Upper lobe of left lung (tissue), 6 donors: ENCODE results near the gene CATSPERZ. TPM values are rescaled to one million over a fixed set of nuclear protein-coding genes. Genes with fewer than 3 reads are reported as not detected.

Source experiments
- ATAC-seq, 2 donors: fragments of 200-7000 bp; cut with Tn5 transposase; one replicate each; pipeline ENCODE4 v1.9.1; 2022; ENCODE audit warnings: mild to moderate bottlenecking in 2 of 2, moderate library complexity in 2 of 2; ENCODE audit not compliant: low FRiP score in 2 of 2
- DNase-seq, 2 donors: peaks; one replicate each; pipeline ENCODE4 v3.0.0-alpha.2; 2019 to 2020
- H3K27ac ChIP-seq, 4 donors: fragments of 200-600 bp; sonication (generic); one replicate each; pipeline ENCODE4 v1.5.1; 2016 to 2019
- H3K27me3 ChIP-seq, 4 donors: fragments of 200-600 bp; sonication (generic); one replicate each; pipeline ENCODE4 v1.5.1; 2017 to 2019
- H3K36me3 ChIP-seq, 4 donors: fragments of 200-600 bp; sonication (generic); one replicate each; pipeline ENCODE4 v1.5.1; 2016 to 2019
- H3K4me1 ChIP-seq, 4 donors: fragments of 200-600 bp; sonication (generic); one replicate each; pipeline ENCODE4 v1.5.1; 2018 to 2019
- H3K4me3 ChIP-seq, 4 donors: fragments of 200-600 bp; sonication (generic); one replicate each; pipeline ENCODE4 v1.5.1; 2017 to 2019; ENCODE audit warnings: mild to moderate bottlenecking in 2 of 4, moderate library complexity in 1 of 4
- H3K9me3 ChIP-seq, 4 donors: fragments of 200-600 bp; sonication (generic); one replicate each; pipeline ENCODE4 v1.5.1; 2018 to 2019
- CTCF ChIP-seq, 6 experiments: fragments of 450-650 bp in 4 of 6; fragments of 200-600 bp in 2 of 6; sonication (generic) in 2 of 6; IDR thresholded peaks; one replicate each; pipeline ENCODE4 v1.5.1; 2016 to 2019; ENCODE audit warnings: antibody characterized with exemption in 6 of 6
- EP300 ChIP-seq, 4 donors: sonication (generic); formaldehyde crosslinking; IDR thresholded peaks; one replicate each; pipeline ENCODE4 v1.5.1; 2017; ENCODE audit warnings: antibody characterized with exemption in 4 of 4, control low read depth in 2 of 4
- POLR2A ChIP-seq, 4 donors: fragments of 450-650 bp; IDR thresholded peaks; one replicate each; pipeline ENCODE4 v1.5.1; 2016 to 2017; ENCODE audit warnings: antibody characterized with exemption in 4 of 4, mild to moderate bottlenecking in 2 of 4
- POLR2AphosphoS5 ChIP-seq, 2 donors: sonication (generic); formaldehyde crosslinking; IDR thresholded peaks; one replicate each; pipeline ENCODE4 v1.5.1; 2017; ENCODE audit warnings: antibody characterized with exemption in 2 of 2
- WGBS, 2 donors: methylation state at CpG; one replicate each; pipeline ENCODE4 v1.1.5; 2017 to 2018; 5-methylcytosine and 5-hydroxymethylcytosine counted together
- total RNA-seq, 6 donors: library from RNA; depleted of rRNA in 4 of 6; stranded (reverse); fragments of >200 nt in 4 of 6; gene quantifications; one replicate each; pipeline versions ENCODE4 v1.1.0 to v1.2.1, GENCODE V29; 2016 to 2021
- donor health status: DM: no; HTN: no; CAD: no; lungs with moderate emphysema.
- donor health status: DM: no; HTN: yes; CAD: no; lungs with severe emphysema.

Gene CATSPERZ, protein sequence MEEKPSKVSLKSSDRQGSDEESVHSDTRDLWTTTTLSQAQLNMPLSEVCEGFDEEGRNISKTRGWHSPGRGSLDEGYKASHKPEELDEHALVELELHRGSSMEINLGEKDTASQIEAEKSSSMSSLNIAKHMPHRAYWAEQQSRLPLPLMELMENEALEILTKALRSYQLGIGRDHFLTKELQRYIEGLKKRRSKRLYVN
- 10 to 100 TPM in 1 of 6 donors, 1 to 10 TPM in 1, under 1 TPM in 2, not detected in 2; 0.51 to 62.9 (median 2.5) TPM for total RNA-seq

GRCh38 chr11:64299847-64300648 is at the start of gene CATSPERZ:
TSS of gene CATSPERZ (plus strand) at chr11:64300358. CDS start at chr11:64300411, 53 bp downstream.
- H3K4me1 ChIP-seq, result peaks cover 30 to 39% (median 35%) of the 10 kb centered on the region in 4 donors
- WGBS, 2 donors, result 0 to 6% methylated on average over 20 to 41 of the region's 54 CpGs
- H3K9me3 ChIP-seq, result no peaks in the 10 kb centered on the region
- DNase-seq (no peak), ATAC-seq (peak in 1 of 2 donors; percentile 1)
- peaks cover 0 to 42% (median 27%) of the 10 kb centered on the region in 4 donors for H3K27me3 ChIP-seq
- TF ChIP-seq POLR2A (IDR thresholded peaks at IDR 0.05) (no peak), CTCF (IDR thresholded peaks at IDR 0.05) (no peak), POLR2AphosphoS5 (IDR thresholded peaks at IDR 0.05) (no peak), EP300 (IDR thresholded peaks at IDR 0.05) (no peak)
- no peaks in the 10 kb centered on the region for H3K36me3 ChIP-seq
- H3K4me3 ChIP-seq, result peak within 1 kb of the TSS; percentile 15 to 53 (median 44)
- peak within 1 kb of the TSS in 2 of 4 donors; percentile 14 to 45 for H3K27ac ChIP-seq

GRCh38 chr11:64250415-64251015 is 49.6 kb upstream of the CATSPERZ start:
- Histone ChIP-seq H3K4me3 (peak overlapping the region in 3 of 4 donors; percentile 56 to 96 (median 90)), H3K27me3 (no peaks in the 10 kb centered on the region), H3K27ac (peak overlapping the region in 1 of 4 donors; percentile 81), H3K4me1 (peaks cover 32 to 55% (median 42%) of the 10 kb centered on the region in 4 donors), H3K36me3 (peaks cover 0 to 15% (median 14%) of the 10 kb centered on the region in 4 donors), H3K9me3 (no peaks in the 10 kb centered on the region)
- peak in 1 of 2 donors; percentile 46 for DNase-seq
- TF ChIP-seq CTCF (IDR thresholded peaks at IDR 0.05) (no peak), POLR2A (IDR thresholded peaks at IDR 0.05) (no peak), EP300 (IDR thresholded peaks at IDR 0.05) (no peak), POLR2AphosphoS5 (IDR thresholded peaks at IDR 0.05) (no peak)
- ATAC-seq, result no peak
- WGBS, 2 donors, result 0 to 26% methylated on average over 1 to 13 of the region's 13 CpGs

DNA sequence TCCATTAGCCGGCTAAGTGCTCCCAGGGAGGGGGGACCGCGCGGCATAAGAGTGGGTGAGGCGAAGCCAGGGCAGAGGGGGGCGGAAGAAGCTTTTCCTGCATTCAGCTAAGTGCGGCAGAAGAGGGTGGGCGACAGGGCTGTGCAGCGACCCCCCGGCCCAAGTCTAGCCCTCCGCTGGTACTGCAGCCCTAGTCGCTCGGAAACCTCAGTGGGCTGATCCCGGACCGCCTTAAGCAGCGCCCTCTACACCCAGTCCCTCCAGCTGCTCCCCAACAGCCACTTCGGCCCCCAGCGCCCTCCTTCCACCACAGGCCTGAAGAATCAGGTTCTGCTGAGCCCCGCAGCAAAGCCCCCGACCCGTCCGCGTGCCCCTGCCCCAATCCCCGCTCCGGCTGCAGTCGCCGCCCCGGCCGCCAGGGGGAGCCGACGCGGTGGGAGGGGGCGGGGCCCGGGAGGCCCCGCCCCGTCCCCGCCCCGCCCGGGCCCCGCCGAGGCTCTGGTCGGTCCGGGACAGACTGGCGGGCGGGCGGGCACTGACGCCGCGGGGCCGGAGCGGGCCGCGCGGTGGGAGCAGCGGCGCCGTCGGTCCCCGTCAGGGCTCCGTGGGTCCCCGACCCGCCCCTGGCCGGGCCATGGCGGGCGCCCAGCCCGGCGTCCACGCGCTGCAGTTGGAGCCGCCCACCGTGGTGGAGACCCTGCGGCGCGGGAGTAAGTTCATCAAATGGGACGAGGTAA is 49.0 kb upstream of the CATSPERZ start, which contains the start of gene PLCB3:
TSS of gene PLCB3 (plus strand) at position 515 of the 737 bp plus-strand sequence. CDS start at position 635, 120 bp downstream.
- DNase-seq (peak; percentile 67 to 95), ATAC-seq (peak; percentile 71 to 82)
- H3K9me3 ChIP-seq, result no peaks in the 10 kb centered on the region
- 1% methylated on average over 47 of the region's 75 CpGs; no CpG with 5 or more reads in 1 of the 2 donors for WGBS, 2 donors
- peak within 1 kb of the TSS; percentile 56 to 96 (median 87) for H3K4me3 ChIP-seq
- H3K4me1 ChIP-seq, result peaks cover 26 to 49% (median 35%) of the 10 kb centered on the region in 4 donors
- H3K27me3 ChIP-seq, result no peaks in the 10 kb centered on the region
- TF ChIP-seq POLR2A (IDR thresholded peaks at IDR 0.05) (peak in 2 of 4 donors; percentile 76 to 77), POLR2AphosphoS5 (IDR thresholded peaks at IDR 0.05) (peak in 1 of 2 donors; percentile 53), CTCF (IDR thresholded peaks at IDR 0.05) (peak; percentile 93 to 99 (median 94)), EP300 (IDR thresholded peaks at IDR 0.05) (no peak)
- H3K36me3 ChIP-seq, result peaks cover under 1 to 21% (median 20%) of the 10 kb centered on the region in 4 donors
- H3K27ac ChIP-seq, result peak within 1 kb of the TSS; percentile 59 to 82 (median 80)

GRCh38 chr11:64251753-64252002 is 48.5 kb upstream of the CATSPERZ start:
- peak overlapping the region; percentile 59 to 82 (median 80) for H3K27ac ChIP-seq
- H3K4me1 ChIP-seq, result peaks cover 26 to 48% (median 35%) of the 10 kb centered on the region in 4 donors
- H3K27me3 ChIP-seq, result no peaks in the 10 kb centered on the region
- H3K9me3 ChIP-seq, result no peaks in the 10 kb centered on the region
- DNase-seq, result no peak
- TF ChIP-seq POLR2AphosphoS5 (IDR thresholded peaks at IDR 0.05), result no peak
- TF ChIP-seq CTCF (IDR thresholded peaks at IDR 0.05), result no peak
- TF ChIP-seq POLR2A (IDR thresholded peaks at IDR 0.05), result no peak
- no peak for TF ChIP-seq EP300 (IDR thresholded peaks at IDR 0.05)
- 1 to 3% methylated on average over 13 to 15 of the region's 18 CpGs for whole genome bisulfite sequencing, 2 donors
- H3K4me3 ChIP-seq, result peak overlapping the region; percentile 56 to 96 (median 87)
- ATAC-seq, result no peak
- peaks cover 5 to 26% (median 25%) of the 10 kb centered on the region in 4 donors for H3K36me3 ChIP-seq
